IMR-90 (cell line): Measurements from ENCODE around the gene ALLC. TPM values are rescaled to one million over a fixed set of nuclear protein-coding genes. Genes with fewer than 3 reads are reported as not detected.

ENCODE experiments used
- ATAC-seq: fragments of 200-7000 bp; cut with Tn5 transposase; 2 replicates; pipeline ENCODE4 v1.9.1; 2020; ENCODE audit warnings: low read depth, mild to moderate bottlenecking, moderate library complexity
- BruUV-seq: library from RNA; stranded (reverse); fragments of 400-500 nt; replicated peaks from 2 replicates; lab custom pipeline; 2021; lab: Mats Ljungman, UMichigan
- CTCF ChIA-PET: fragments of 300-600 bp; formaldehyde crosslinking; extraction: SDS; loops from one replicate; lab custom pipeline; 2021; ENCODE audit warnings: antibody characterized with exemption; lab: Yijun Ruan, JAX
- POLR2A ChIA-PET: fragments of 300-600 bp; sonication (Branson Sonifier 250); formaldehyde crosslinking; loops from one replicate; lab custom pipeline; 2022; ENCODE audit warnings: antibody characterized with exemption; ENCODE audit not compliant: unreplicated experiment; lab: Charles Lee
- DNase-seq: peaks from one replicate; pipeline ENCODE4 v3.0.0; 2013
- H2AFZ ChIP-seq: replicated peaks from 2 replicates; pipeline ENCODE3; 2013; ENCODE audit warnings: low read length, mild to moderate bottlenecking; ENCODE audit not compliant: poor library complexity
- H2AK5ac ChIP-seq: 2 replicates; pipeline ENCODE4 v1.6.1; 2013; ENCODE audit warnings: low read depth, low read length, inconsistent platforms
- H2AK9ac ChIP-seq: replicated peaks from 2 replicates; pipeline ENCODE3; 2013; ENCODE audit warnings: mild to moderate bottlenecking, low read depth, low read length, moderate library complexity; ENCODE audit not compliant: poor library complexity
- H2BK120ac ChIP-seq: 2 replicates; pipeline ENCODE4 v1.6.1; 2013; ENCODE audit warnings: low read depth, low read length, inconsistent platforms
- H2BK15ac ChIP-seq: 3 replicates; pipeline ENCODE4 v1.6.1; 2013; ENCODE audit warnings: low read depth, low read length, inconsistent platforms
- H2BK20ac ChIP-seq: 2 replicates; pipeline ENCODE4 v1.6.1; 2013; ENCODE audit warnings: low read depth, mild to moderate bottlenecking, inconsistent platforms, low read length, moderate library complexity
- H2BK5ac ChIP-seq: 2 replicates; pipeline ENCODE4 v1.6.1; 2013; ENCODE audit warnings: mild to moderate bottlenecking, low read depth, low read length, inconsistent platforms; ENCODE audit not compliant: poor library complexity, severe bottlenecking
- H3K14ac ChIP-seq: replicated peaks from 2 replicates; pipeline ENCODE4 v1.6.1; 2013; ENCODE audit warnings: low read depth, low read length, inconsistent platforms
- H3K18ac ChIP-seq: 2 replicates; pipeline ENCODE4 v1.6.1; 2013; ENCODE audit warnings: low read depth, low read length, control low read depth
- H3K23ac ChIP-seq: 2 replicates; pipeline ENCODE4 v1.6.1; 2013; ENCODE audit warnings: low read depth, low read length, inconsistent platforms
- H3K27ac ChIP-seq: 2 replicates; pipeline ENCODE4 v1.5.1; 2013; ENCODE audit warnings: mild to moderate bottlenecking, control low read depth, low read length; ENCODE audit not compliant: insufficient read depth
- H3K27me3 ChIP-seq: 2 replicates; pipeline ENCODE4 v1.6.1; 2013; ENCODE audit warnings: low read length; ENCODE audit not compliant: control insufficient read depth, insufficient read depth
- H3K36me3 ChIP-seq: 2 replicates; pipeline ENCODE4 v1.6.1; 2013; ENCODE audit warnings: low read length, mixed read lengths; ENCODE audit not compliant: control insufficient read depth, insufficient read depth
- H3K4ac ChIP-seq: 2 replicates; pipeline ENCODE4 v1.6.1; 2013; ENCODE audit warnings: low read depth, low read length, inconsistent platforms
- H3K4me1 ChIP-seq: 2 replicates; pipeline ENCODE4 v1.6.1; 2013; ENCODE audit warnings: low read length, mixed read lengths; ENCODE audit not compliant: control insufficient read depth, insufficient read depth
- H3K4me2 ChIP-seq: 2 replicates; pipeline ENCODE4 v1.6.1; 2013; ENCODE audit warnings: low read depth, mild to moderate bottlenecking, control low read depth, low read length, moderate library complexity
- H3K4me3 ChIP-seq: 2 replicates; pipeline ENCODE4 v1.5.1; 2013; ENCODE audit warnings: low read depth, mild to moderate bottlenecking, control low read depth, low read length, moderate library complexity; ENCODE audit not compliant: insufficient read depth
- H3K56ac ChIP-seq: 2 replicates; pipeline ENCODE4 v1.6.1; 2013; ENCODE audit warnings: low read length, inconsistent platforms; ENCODE audit not compliant: insufficient read depth; ENCODE audit errors: extremely low read depth
- H3K79me1 ChIP-seq, 2 experiments: 2 replicates each; pipeline ENCODE4 v1.6.1; 2013; ENCODE audit warnings: low read length in 2 of 2, inconsistent platforms in 1 of 2, low read depth in 1 of 2
- H3K9ac ChIP-seq: 2 replicates; pipeline ENCODE4 v1.6.1; 2013; ENCODE audit warnings: low read depth, low read length, control low read depth
- H3K9me1 ChIP-seq: 2 replicates; pipeline ENCODE4 v1.6.1; 2013; ENCODE audit warnings: low read length, inconsistent platforms; ENCODE audit not compliant: insufficient read depth
- H3K9me3 ChIP-seq: 2 replicates; pipeline ENCODE4 v1.6.1; 2013; ENCODE audit warnings: low read length; ENCODE audit not compliant: control insufficient read depth, insufficient read depth
- H4K20me1 ChIP-seq: 2 replicates; pipeline ENCODE4 v1.6.1; 2013; ENCODE audit warnings: low read length, inconsistent platforms; ENCODE audit not compliant: insufficient read depth
- H4K5ac ChIP-seq: 2 replicates; pipeline ENCODE4 v1.6.1; 2013; ENCODE audit warnings: mild to moderate bottlenecking, low read depth, low read length, control low read depth
- H4K8ac ChIP-seq, 2 experiments: 2 replicates each; pipeline ENCODE4 v1.6.1; 2013; ENCODE audit warnings: low read depth in 2 of 2, low read length in 2 of 2, control low read depth in 1 of 2, inconsistent platforms in 1 of 2
- H4K91ac ChIP-seq: 2 replicates; pipeline ENCODE4 v1.6.1; 2013; ENCODE audit warnings: low read depth, low read length, inconsistent platforms; ENCODE audit not compliant: insufficient read depth
- BHLHE40 ChIP-seq: fragments of 150-350 bp; IDR thresholded peaks from 2 replicates; pipeline ENCODE4 v1.6.1; 2016; ENCODE audit warnings: mild to moderate bottlenecking, low read depth, low read length
- CEBPB ChIP-seq: IDR thresholded peaks from 2 replicates; pipeline ENCODE4 v1.6.1; 2012; ENCODE audit warnings: low read depth, low read length, improper control_type of control experiment
- CHD1 ChIP-seq: IDR thresholded peaks from 2 replicates; pipeline ENCODE4 v1.6.1; 2012; ENCODE audit warnings: low read depth, low read length, improper control_type of control experiment
- MXI1 ChIP-seq: IDR thresholded peaks from 2 replicates; pipeline ENCODE4 v1.6.1; 2012; ENCODE audit warnings: low read depth, mild to moderate bottlenecking, low read length, moderate library complexity, borderline replicate concordance
- NFE2L2 ChIP-seq: fragments of 150-350 bp; IDR thresholded peaks from 2 replicates; pipeline ENCODE4 v1.6.1; 2016; ENCODE audit warnings: low read depth, mild to moderate bottlenecking, low read length
- USF2 ChIP-seq: fragments of 150-350 bp; IDR thresholded peaks from 2 replicates; pipeline ENCODE4 v1.6.1; 2017; ENCODE audit warnings: mild to moderate bottlenecking, antibody characterized with exemption, low read length, low read depth
- WGBS, 2 experiments: methylation state at CpG; one replicate each; pipeline versions ENCODE4 v1.1.5 to v1.1.7; 2013; ENCODE audit warnings: missing lambda C conversion rate in 2 of 2; ENCODE audit not compliant: insufficient read length in 1 of 2; ENCODE audit errors: extremely low coverage in 2 of 2; 5-methylcytosine and 5-hydroxymethylcytosine counted together
- dilution Hi-C: fragments of 300-500 bp; cut with HindIII; formaldehyde crosslinking; loops from one replicate; pipeline ENCODE4 v1.14.3; 2018; ENCODE audit warnings: low sequenced_read_pairs; ENCODE audit not compliant: unreplicated experiment
- in situ Hi-C: fragments of 300-500 bp; cut with MboI; formaldehyde crosslinking; loops from 3 replicates; pipeline ENCODE4 v1.14.3; 2019; ENCODE audit warnings: low sequenced_read_pairs, inconsistent platforms, mixed read lengths
- intact Hi-C: fragments of 100-400 bp; cut with micrococcal nuclease; formaldehyde crosslinking; loops from 2 replicates; pipeline ENCODE4 v1.10.0; 2022
- polyA plus RNA-seq, 3 experiments: library from polyadenylated mRNA; depleted of rRNA; stranded (reverse); fragments of >200 nt; gene quantifications; 2 replicates each; pipeline ENCODE4 v1.2.3, GENCODE V29; 2012; ENCODE audit warnings: low replicate concordance in 1 of 3
- total RNA-seq: library from RNA; depleted of rRNA; stranded (reverse); fragments of >200 nt; gene quantifications from 2 replicates; pipeline ENCODE4 v1.2.3, GENCODE V29; 2012

Gene ALLC
- total and polyA plus RNA-seq, 2 of the 4 experiments (the other 2 are of a cell fraction): not detected

GRCh38 chr2:3631851-3632659, 25.9 kb upstream of the ALLC start (continued):
- TF ChIP-seq NFE2L2: no peak

DNA sequence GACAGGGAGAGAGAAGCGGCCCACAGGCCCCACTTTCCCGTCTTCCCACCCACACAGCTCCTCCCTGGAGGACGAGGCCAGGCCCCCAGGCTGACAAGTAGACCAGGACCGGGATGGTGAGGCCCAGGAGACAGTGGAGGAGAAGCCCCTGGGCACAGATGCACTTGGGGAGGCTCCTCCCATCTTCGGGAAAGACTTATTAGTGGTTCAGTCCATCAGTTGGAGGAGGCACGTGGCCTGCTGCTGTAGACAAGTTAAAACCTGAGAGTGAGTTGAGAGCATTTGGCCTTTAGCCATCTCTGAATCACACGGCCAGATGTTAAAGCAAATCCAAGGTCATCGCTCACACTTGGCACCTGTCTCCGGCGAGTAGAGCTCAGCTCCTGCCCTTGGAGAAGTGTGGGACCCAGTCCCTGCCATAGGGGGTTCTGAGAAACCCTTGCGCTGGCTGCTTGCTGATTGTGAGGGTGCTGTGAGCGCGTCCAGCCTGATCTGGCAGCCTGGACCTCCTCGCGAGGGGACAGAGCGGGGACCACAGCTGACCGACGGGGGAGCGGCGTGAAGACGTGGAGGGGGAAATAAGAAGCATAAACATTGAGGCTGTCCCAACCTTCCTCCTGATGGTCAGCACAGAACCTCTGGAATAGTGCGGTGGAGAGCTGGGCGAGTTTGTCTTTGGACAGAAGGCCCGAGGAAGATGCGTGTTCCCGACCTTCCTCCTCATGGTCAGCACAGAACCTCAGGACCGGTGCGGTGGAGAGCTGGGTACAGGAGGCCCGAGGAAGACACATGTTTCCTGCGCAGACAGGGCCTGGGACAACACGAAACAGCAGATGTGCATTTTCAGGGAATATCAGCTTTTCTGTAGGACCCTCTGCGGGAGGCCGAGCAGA, 24.7 kb upstream of the ALLC start:
- BruUV-seq: no TSS peak
- peak; percentile 49 for ATAC-seq

More for the DNA sequence above, 24.7 kb upstream of the ALLC start:
- H4K8ac ChIP-seq: no peak overlapping the region
- H2AFZ ChIP-seq: peak overlapping the region; percentile 33
- no peak overlapping the region for H3K9ac ChIP-seq
- no peak for TF ChIP-seq MXI1
- TF ChIP-seq USF2: peak; percentile 40; the same call in 1 of the 2 replicates
- TF ChIP-seq CHD1: no peak
- TF ChIP-seq BHLHE40: no peak
- TF ChIP-seq CEBPB: no peak
- no peak overlapping the region for H3K18ac ChIP-seq
- H2BK20ac ChIP-seq: no peak overlapping the region
- H3K36me3 ChIP-seq: no peaks in the 10 kb centered on the region
- no peak overlapping the region for H3K27ac ChIP-seq
- no peak overlapping the region for H2AK9ac ChIP-seq
- H3K4me2 ChIP-seq: no peak overlapping the region
- 92% methylated on average over 11 of the region's 33 CpGs; no CpG with 5 or more reads in 1 of the 2 experiments for WGBS, 2 experiments
- no peak overlapping the region for H3K14ac ChIP-seq
- no peak overlapping the region for H3K23ac ChIP-seq
- ChIA-PET CTCF (no interaction called here), POLR2A (interaction anchor here (0.5 kb wide), 1 partner anchor 12 kb away, joined by 7 read pairs; no protein-coding TSS in a partner anchor)
- dilution Hi-C loops: no loop called here
- no peak overlapping the region for H4K91ac ChIP-seq
- in situ Hi-C loops: no loop called here
- intact Hi-C loops: loop anchor here (5.0 kb wide), 1 partner anchor 36 kb away; the partner anchor contains the start of gene COLEC11
- no peaks in the 10 kb centered on the region for H3K9me3 ChIP-seq
- no peaks in the 10 kb centered on the region for H3K9me1 ChIP-seq
- peak; percentile 81 for DNase-seq
- no peaks in the 10 kb centered on the region for H3K79me1 ChIP-seq
- H3K56ac ChIP-seq: no peak overlapping the region
- H4K20me1 ChIP-seq: no peaks in the 10 kb centered on the region
- H3K27me3 ChIP-seq: peaks cover 9% of the 10 kb centered on the region; the same call in 1 of the 2 replicates
- H3K4ac ChIP-seq: no peak overlapping the region
- H2BK5ac ChIP-seq: no peak overlapping the region
- H2AK5ac ChIP-seq: peak overlapping the region; percentile 24; the same call in 1 of the 2 replicates
- H2BK15ac ChIP-seq: no peak overlapping the region
- H3K4me1 ChIP-seq: peaks cover 2% of the 10 kb centered on the region; the same call in 1 of the 2 replicates
- no peak overlapping the region for H2BK120ac ChIP-seq
- H4K5ac ChIP-seq: no peak overlapping the region
- H3K4me3 ChIP-seq: no peak overlapping the region
